ENCODE data around the gene CAMK2N2.
A peak's percentile ranks its signal among the peaks of the same experiment; 100 is the strongest.

CAMK2N2 gene

GRCh38 chr3:184239708-184240107, 21.6 kb downstream of the CAMK2N2 start:
- DNase-seq: no peak

- no peak for DNase-seq
Observed at GRCh38 chr3:184239221-184239620, 22.1 kb downstream of the CAMK2N2 start.

- DNase-seq: no peak
Observed at GRCh38 chr3:184238246-184238818, 23.0 kb downstream of the CAMK2N2 start.

- DNase-seq: no peak
Observed at GRCh38 chr3:184237807-184238206, 23.5 kb downstream of the CAMK2N2 start.

- DNase-seq: no peak
Observed at GRCh38 chr3:184237211-184237610, 24.1 kb downstream of the CAMK2N2 start.

- no peak for DNase-seq
Observed at GRCh38 chr3:184236636-184237035, 24.7 kb downstream of the CAMK2N2 start.

- DNase-seq: no peak
Observed at GRCh38 chr3:184236033-184236410, 25.3 kb downstream of the CAMK2N2 start.

- no peak for DNase-seq
Observed at GRCh38 chr3:184235381-184236032, 25.8 kb downstream of the CAMK2N2 start.

GRCh38 chr3:184234671-184235380, 26.5 kb downstream of the CAMK2N2 start:
- DNase-seq: no peak

GRCh38 chr3:184234224-184234623, 27.1 kb downstream of the CAMK2N2 start:
- DNase-seq: no peak

GRCh38 chr3:184233127-184233843, 28.1 kb downstream of the CAMK2N2 start:
- DNase-seq: no peak

GRCh38 chr3:184231671-184232070, 29.7 kb downstream of the CAMK2N2 start:
- DNase-seq: no peak

GRCh38 chr3:184230603-184231528, 30.5 kb downstream of the CAMK2N2 start:
- DNase-seq: no peak

GRCh38 chr3:184230081-184230602, 31.2 kb downstream of the CAMK2N2 start:
- DNase-seq: no peak

GRCh38 chr3:184229394-184230080, 31.8 kb downstream of the CAMK2N2 start, which contains the start of gene VWA5B2:
Gene VWA5B2 (plus strand): TSS chr3:184229585. CDS start chr3:184230529, 944 bp downstream.
- peak; percentile 63 for DNase-seq

GRCh38 chr3:184228376-184229137, 32.8 kb downstream of the CAMK2N2 start:
- no peak for DNase-seq

- peak; percentile 51 for DNase-seq
Observed at GRCh38 chr3:184227481-184227935, 33.8 kb downstream of the CAMK2N2 start.

GRCh38 chr3:184223946-184224345, 37.4 kb downstream of the CAMK2N2 start:
- DNase-seq: no peak

GRCh38 chr3:184222521-184222920, 38.8 kb downstream of the CAMK2N2 start:
- DNase-seq: no peak

GRCh38 chr3:184218814-184219213, 42.5 kb downstream of the CAMK2N2 start:
- no peak for DNase-seq

All from T-helper 9 cell (primary cell).